Measurements from ENCODE around the gene ADAD2.

DNA sequence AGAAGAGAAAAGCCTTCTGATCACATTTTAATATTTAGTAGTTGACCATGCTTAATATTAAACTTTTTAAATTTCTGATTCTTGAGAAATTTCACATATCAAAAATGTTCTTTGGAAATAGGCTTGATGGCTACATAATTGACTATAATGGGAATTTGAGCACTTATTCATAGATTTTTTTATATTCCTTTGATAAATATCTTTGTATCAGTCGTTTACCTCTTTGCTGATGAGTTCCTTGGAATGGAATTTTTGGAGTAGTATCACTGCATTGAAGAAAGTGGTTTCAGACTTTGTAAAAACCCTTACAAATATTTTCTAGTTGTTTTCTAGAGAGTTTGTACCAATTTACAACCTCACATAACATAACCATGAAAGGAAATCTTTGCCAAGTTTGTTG lies 31.2 kb upstream of the ADAD2 start:
- TF ChIP-seq POLR2A (IDR thresholded peaks at IDR 0.05; ENCODE audit: low read length) (no peak), GATA1 (IDR thresholded peaks at IDR 0.05; ENCODE audit: low read depth, low read length) (no peak)

Data from erythroblast (primary cell).